Tibial nerve (tissue), 4 donors: ENCODE results near the gene ERP44. TPM values are rescaled to one million over a fixed set of nuclear protein-coding genes. Genes with fewer than 3 reads are reported as not detected.
A peak's percentile ranks its signal among the peaks of the same experiment; 100 is the strongest.
"Not testable (repeated sequence)": the region's sequence is repeated elsewhere in the genome, so short reads cannot be mapped to it uniquely, and the experiment has no call there.

Source experiments
- DNase-seq, 2 donors: peaks; one replicate each; pipeline ENCODE4 v3.0.0-alpha.2; 2019; ENCODE audit warnings: low spot score in 2 of 2
- H3K27ac ChIP-seq, 4 donors: fragments of 200-600 bp; sonication (generic) in 3 of 4; one replicate each; pipeline ENCODE4 v1.5.1; 2017 to 2019; ENCODE audit warnings: mild to moderate bottlenecking in 1 of 4
- H3K27me3 ChIP-seq, 2 donors: fragments of 200-600 bp; sonication (generic) in 1 of 2; one replicate each; pipeline versions ENCODE4 v1.5.1 to v1.6.0; 2017 to 2019
- H3K36me3 ChIP-seq, 3 donors: fragments of 200-600 bp; sonication (generic); one replicate each; pipeline ENCODE4 v1.5.1; 2018 to 2019
- H3K4me1 ChIP-seq, 4 donors: fragments of 200-600 bp; sonication (generic) in 3 of 4; one replicate each; pipeline ENCODE4 v1.5.1; 2017 to 2019
- H3K4me3 ChIP-seq, 4 donors: fragments of 200-600 bp; sonication (generic) in 3 of 4; one replicate each; pipeline ENCODE4 v1.5.1; 2017 to 2019; ENCODE audit warnings: mild to moderate bottlenecking in 1 of 4, moderate library complexity in 1 of 4
- H3K9me3 ChIP-seq, 4 donors: fragments of 200-600 bp; sonication (generic) in 3 of 4; one replicate each; pipeline ENCODE4 v1.5.1; 2017 to 2019
- EP300 ChIP-seq, 2 donors: sonication (generic); formaldehyde crosslinking; IDR thresholded peaks; one replicate each; pipeline ENCODE4 v1.6.1; 2017; ENCODE audit warnings: antibody characterized with exemption in 2 of 2, mild to moderate bottlenecking in 1 of 2
- POLR2A ChIP-seq, 2 donors: fragments of 450-650 bp; IDR thresholded peaks; one replicate each; pipeline ENCODE4 v1.6.1; 2017; ENCODE audit warnings: antibody characterized with exemption in 2 of 2, mild to moderate bottlenecking in 2 of 2, moderate library complexity in 2 of 2
- WGBS, 2 donors: methylation state at CpG; one replicate each; pipeline ENCODE4 v1.1.5; 2018; 5-methylcytosine and 5-hydroxymethylcytosine counted together
- total RNA-seq, 4 donors: library from RNA; depleted of rRNA; stranded (reverse); fragments of >200 nt; gene quantifications; one replicate each; pipeline ENCODE4 v1.1.0, GENCODE V29; 2016
- TF ChIP-seq, protein P1 (sequence below), 5 experiments: fragments of 200-600 bp in 3 of 5; fragments of 450-650 bp in 2 of 5; sonication (generic) in 3 of 5; IDR thresholded peaks; one replicate each; pipeline ENCODE4 v1.5.1; 2016 to 2019; ENCODE audit warnings: antibody characterized with exemption in 5 of 5, mild to moderate bottlenecking in 3 of 5, moderate library complexity in 2 of 5

Gene ERP44
- total RNA-seq, 4 donors from 2014 or later = 10.9 to 16.0 (median 13.4) TPM

DNA sequence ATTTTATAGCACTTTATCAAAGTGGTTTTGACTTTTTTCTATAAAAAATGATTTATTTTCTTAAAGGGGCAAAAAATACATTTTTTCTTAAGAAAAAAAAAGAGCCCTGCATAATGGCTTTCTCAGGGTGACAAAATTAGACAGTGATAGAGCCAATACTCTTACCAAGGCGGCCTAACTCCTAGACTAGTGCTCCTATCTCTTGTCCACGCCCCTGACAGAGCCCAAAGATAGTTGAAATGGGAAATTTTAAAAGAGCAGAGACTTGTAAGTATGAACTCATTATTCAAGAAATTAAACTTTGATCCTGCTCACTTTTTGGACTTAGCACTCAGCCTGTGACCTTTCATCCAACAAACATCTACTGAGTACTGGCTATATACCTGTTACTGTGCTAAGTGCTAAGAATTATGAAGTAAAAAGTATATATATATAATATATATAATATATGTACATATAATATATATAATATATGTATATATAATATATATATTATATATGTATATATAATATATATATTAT, 1.4 kb upstream of the ERP44 start:
- Histone ChIP-seq H3K27ac (peak overlapping the region in 3 of 4 donors; percentile 89 to 95 (median 90)), H3K36me3 (peaks cover 0 to 37% (median 0%) of the 10 kb centered on the region in 3 donors), H3K4me1 (peaks cover 3 to 39% (median 14%) of the 10 kb centered on the region in 4 donors), H3K9me3 (no peaks in the 10 kb centered on the region), H3K4me3 (peak overlapping the region in 2 of 4 donors; percentile 72 to 91), H3K27me3 (no peaks in the 10 kb centered on the region)
- TF ChIP-seq POLR2A (IDR thresholded peaks at IDR 0.05) (no peak), EP300 (IDR thresholded peaks at IDR 0.05) (no peak)
- TF ChIP-seq, protein P1, sequence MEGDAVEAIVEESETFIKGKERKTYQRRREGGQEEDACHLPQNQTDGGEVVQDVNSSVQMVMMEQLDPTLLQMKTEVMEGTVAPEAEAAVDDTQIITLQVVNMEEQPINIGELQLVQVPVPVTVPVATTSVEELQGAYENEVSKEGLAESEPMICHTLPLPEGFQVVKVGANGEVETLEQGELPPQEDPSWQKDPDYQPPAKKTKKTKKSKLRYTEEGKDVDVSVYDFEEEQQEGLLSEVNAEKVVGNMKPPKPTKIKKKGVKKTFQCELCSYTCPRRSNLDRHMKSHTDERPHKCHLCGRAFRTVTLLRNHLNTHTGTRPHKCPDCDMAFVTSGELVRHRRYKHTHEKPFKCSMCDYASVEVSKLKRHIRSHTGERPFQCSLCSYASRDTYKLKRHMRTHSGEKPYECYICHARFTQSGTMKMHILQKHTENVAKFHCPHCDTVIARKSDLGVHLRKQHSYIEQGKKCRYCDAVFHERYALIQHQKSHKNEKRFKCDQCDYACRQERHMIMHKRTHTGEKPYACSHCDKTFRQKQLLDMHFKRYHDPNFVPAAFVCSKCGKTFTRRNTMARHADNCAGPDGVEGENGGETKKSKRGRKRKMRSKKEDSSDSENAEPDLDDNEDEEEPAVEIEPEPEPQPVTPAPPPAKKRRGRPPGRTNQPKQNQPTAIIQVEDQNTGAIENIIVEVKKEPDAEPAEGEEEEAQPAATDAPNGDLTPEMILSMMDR (IDR thresholded peaks at IDR 0.05) = no peak
- 78 to 85% methylated on average over 2 of the region's 2 CpGs for WGBS, 2 donors
- no peak for DNase-seq

DNA sequence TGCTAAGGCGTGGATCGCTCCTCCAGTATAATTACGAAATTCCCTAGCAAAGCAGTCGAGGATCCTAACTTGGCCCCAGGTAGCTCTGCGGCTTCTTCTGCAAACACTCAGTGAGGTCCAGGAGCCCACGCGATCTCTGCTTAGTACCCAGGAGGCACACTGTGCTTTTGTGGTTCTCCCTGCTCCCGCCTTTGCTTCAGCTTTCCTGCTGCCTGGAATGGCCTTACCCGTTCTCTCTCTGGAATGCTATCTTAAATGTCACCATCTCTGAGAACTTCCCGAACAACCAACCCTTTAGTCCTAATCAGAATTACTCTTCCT, 882 bp upstream of the ERP44 start:
- Histone ChIP-seq H3K4me3 (peak overlapping the region; percentile 72 to 91 (median 78)), H3K27ac (peak overlapping the region; percentile 49 to 95 (median 90)), H3K27me3 (no peaks in the 10 kb centered on the region), H3K36me3 (peaks cover 0 to 32% (median 0%) of the 10 kb centered on the region in 3 donors), H3K4me1 (peaks cover 3 to 44% (median 14%) of the 10 kb centered on the region in 4 donors), H3K9me3 (no peaks in the 10 kb centered on the region)
- TF ChIP-seq EP300 (IDR thresholded peaks at IDR 0.05) (no peak), POLR2A (IDR thresholded peaks at IDR 0.05) (no peak)
- TF ChIP-seq, protein P1 (IDR thresholded peaks at IDR 0.05) = no peak
- 3 to 6% methylated on average over 10 of the region's 10 CpGs for WGBS, 2 donors
- DNase-seq = no peak

DNA sequence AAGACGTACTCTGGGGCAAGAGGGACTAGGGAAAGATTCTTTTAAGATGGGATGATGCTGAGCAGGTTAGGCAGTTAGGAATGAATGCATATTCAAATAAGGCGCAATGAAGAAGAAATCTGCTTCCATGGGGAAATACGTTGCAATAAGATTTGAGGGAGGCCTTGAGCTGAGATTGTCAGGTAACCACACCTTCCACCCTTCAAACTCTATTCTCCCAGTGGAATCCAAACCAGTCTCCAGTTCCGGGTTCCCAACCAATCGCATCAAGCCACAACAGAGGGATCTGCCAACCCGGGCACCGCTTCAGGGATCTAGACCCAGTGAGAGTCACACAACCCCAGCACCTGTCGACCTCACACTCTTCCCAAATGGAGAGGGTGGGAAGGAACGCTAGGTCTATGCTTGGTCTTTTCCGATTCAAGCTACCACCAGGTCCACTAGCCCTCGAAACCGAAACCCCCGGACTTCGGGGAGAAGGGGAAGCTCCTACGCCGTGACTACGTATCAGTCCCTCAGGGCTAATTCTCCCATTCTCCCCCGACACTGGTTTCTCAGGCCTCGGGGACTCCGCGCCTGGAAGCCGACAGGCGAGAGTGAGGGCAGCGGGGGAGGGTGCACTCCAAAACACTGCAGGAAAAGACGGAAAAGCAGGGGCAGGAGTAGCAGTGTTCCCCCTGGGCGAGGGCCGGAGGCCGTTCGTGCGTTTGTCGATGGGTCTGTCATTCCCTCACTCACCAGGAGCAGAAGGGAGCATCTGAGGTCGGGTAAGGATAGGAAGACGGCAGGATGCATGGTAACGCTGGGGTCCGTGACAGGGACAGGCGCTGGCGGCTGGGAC, 534 bp downstream of the ERP44 start:
- DNase-seq = peak in 1 of 2 donors; percentile 28
- H3K4me3 ChIP-seq = peak overlapping the region; percentile 68 to 91 (median 78)
- TF ChIP-seq EP300 (IDR thresholded peaks at IDR 0.05) (no peak), POLR2A (IDR thresholded peaks at IDR 0.05) (no peak)
- TF ChIP-seq, protein P1 (IDR thresholded peaks at IDR 0.05) = peak in 1 of 5 experiments; percentile 11
- no peaks in the 10 kb centered on the region for H3K9me3 ChIP-seq
- 0 to 2% methylated on average over 33 to 37 of the region's 37 CpGs for WGBS, 2 donors
- H3K27ac ChIP-seq = peak overlapping the region; percentile 71 to 95 (median 86)
- H3K4me1 ChIP-seq = peaks cover 3 to 49% (median 17%) of the 10 kb centered on the region in 4 donors
- H3K36me3 ChIP-seq = peaks cover 0 to 19% (median 0%) of the 10 kb centered on the region in 3 donors
- no peaks in the 10 kb centered on the region for H3K27me3 ChIP-seq

DNA sequence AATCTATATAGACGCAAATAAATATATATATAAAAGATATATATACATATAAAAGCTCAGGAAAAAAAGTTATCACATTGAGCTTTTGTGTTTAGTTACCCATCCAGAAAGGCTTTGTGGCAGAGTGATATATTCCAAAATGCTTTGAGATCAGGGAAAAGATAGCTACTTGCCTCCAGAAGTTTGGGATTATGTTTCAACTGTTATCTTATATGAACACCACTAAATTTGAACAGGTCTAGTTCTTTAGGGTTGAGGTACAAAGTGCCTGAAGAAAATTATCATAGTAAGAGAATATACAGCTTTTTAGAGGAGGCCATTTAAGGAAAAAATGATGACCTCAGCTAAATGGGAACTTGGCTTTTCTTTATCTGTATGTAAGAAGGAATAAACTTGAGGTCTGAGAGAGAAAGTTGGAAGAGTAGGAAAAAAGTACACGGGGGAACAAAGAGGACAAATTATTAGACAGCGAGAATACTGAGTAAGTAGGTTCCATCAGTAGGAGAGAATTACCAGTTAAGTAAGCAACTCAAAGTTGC, 2.4 kb downstream of the ERP44 start:
- Histone ChIP-seq H3K27me3 (no peaks in the 10 kb centered on the region), H3K36me3 (peaks cover 0 to under 1% (median 0%) of the 10 kb centered on the region in 3 donors), H3K4me1 (peaks cover 3 to 62% (median 17%) of the 10 kb centered on the region in 4 donors), H3K27ac (no peak overlapping the region), H3K9me3 (no peaks in the 10 kb centered on the region), H3K4me3 (no peak overlapping the region)
- WGBS, 2 donors = 68 to 76% methylated on average over 3 of the region's 3 CpGs
- no peak for DNase-seq
- TF ChIP-seq POLR2A (IDR thresholded peaks at IDR 0.05) (no peak), EP300 (IDR thresholded peaks at IDR 0.05) (no peak)
- TF ChIP-seq, protein P1 (IDR thresholded peaks at IDR 0.05) = no peak

DNA sequence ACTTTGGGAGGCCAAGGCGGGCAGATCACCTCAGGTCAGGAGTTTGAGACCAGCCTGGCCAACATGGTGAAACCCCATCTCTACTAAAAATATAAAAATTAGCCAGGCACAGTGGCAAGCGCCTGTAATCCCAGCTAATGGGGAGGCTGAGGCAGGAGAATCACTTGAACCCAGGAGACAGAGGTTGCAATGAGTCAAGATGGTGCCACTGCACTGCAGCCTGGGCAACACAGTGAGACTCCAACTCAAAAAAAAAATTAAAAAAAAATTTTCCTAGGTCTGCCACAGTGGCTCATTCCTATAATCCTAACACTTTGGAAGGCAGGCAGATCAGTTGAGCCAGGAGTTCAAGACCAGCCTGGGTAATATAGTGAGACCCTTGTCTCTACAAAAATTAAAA, 4.4 kb downstream of the ERP44 start:
- DNase-seq, H3K27me3 ChIP-seq, H3K27ac ChIP-seq, H3K9me3 ChIP-seq, H3K4me3 ChIP-seq, H3K36me3 ChIP-seq: not testable (repeated sequence)
- 94 to 95% methylated on average over 2 of the region's 2 CpGs for WGBS, 2 donors
- peaks cover 4 to 65% (median 12%) of the 10 kb centered on the region in 4 donors for H3K4me1 ChIP-seq
